RCC 7860 (cell line): ENCODE data around the gene PID1.
"Not testable (repeated sequence)": the region's sequence is repeated elsewhere in the genome, so short reads cannot be mapped to it uniquely, and the experiment has no call there.

Experiments used
- DNase-seq: peaks from one replicate; pipeline ENCODE4 v3.0.0-alpha.2; 2015; ENCODE audit warnings: low spot score
- FAIRE-seq: peaks from 2 replicates; lab custom pipeline; 2012; peaks lifted over from hg19 to GRCh38; lab: Jason Lieb, UNC

Gene PID1

GRCh38 chr2:229085439-229085838 lies 185.6 kb downstream of the PID1 start:
- DNase-seq (no peak), FAIRE-seq (no peak)

DNA sequence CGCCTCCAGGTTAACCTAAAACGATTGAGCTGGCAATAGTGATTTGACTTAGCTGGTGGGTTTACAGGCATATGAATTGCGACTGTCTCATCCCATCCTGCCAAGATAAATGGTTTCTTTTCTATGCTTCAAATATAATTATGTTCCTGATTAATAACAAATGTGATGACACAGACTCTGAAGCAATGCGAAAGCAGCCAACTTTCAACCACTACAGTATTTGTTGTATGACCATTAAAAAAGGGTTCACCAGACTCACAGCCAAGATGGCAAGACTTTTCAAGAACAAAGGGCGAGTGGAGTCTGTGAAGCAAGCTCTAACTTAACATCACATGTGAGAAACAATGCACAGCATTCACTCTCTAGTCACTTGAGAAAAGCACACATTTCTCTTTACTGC lies 186.6 kb downstream of the PID1 start:
- DNase-seq (no peak), FAIRE-seq (no peak)

DNA sequence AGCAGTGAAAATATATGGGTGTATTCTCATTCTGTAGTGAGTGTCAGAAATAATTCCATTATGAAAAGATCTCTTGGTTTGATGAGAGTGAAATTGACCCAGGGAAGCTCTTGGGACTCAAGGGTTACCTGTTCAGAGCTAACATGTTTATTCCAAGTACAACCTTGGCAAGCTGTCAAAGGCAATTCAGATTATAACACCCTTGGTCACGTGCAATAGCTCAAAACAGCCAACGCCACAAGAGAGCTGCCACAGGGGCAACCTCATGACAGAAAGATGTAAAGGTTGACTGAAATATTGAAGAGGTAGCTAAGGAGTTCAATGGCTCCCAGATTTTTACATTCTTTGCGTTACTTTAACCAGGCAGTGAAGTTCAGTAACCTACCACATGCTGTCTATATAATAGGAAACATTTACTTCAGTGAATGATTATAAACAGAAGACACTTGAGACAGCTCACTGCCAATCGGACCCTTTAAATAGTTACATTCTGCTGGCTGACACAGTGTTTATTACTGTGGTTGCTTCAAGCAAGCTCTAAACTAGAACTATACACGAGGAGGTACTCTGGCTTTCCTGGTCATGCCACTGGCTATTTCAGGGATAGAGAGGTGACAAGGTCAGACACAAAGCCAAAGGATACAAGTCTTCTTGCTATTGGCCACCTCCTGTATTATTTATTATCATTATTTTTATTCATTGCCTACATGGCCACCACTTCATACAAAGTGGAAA lies 187.3 kb downstream of the PID1 start:
- DNase-seq (no peak), FAIRE-seq (no peak)

- no peak for FAIRE-seq
- DNase-seq, result no peak
Observed at GRCh38 chr2:229081411-229081810, 189.7 kb downstream of the PID1 start.

DNA sequence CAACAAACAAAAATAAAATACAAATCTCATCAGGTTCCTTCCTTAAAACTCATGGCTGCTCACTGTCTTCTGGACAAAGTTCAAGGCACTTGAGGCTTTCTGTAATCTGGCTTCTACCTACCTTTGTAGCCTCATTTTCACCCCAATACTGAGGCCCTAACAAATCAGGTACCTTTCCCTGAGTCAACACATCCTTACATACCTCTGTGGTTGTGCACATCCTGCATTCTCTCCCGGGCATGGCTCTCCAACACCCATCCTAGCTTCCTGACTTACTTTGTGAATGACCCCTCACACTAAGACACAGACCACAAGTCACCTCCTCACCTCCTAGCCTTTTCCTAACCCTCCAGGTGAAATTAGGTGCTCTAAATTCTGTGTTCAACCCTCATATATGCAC lies 190.9 kb downstream of the PID1 start:
- DNase-seq (no peak), FAIRE-seq (no peak)

- not testable (repeated sequence) for DNase-seq
Observed at GRCh38 chr2:229076886-229077285, 194.2 kb downstream of the PID1 start.

DNA sequence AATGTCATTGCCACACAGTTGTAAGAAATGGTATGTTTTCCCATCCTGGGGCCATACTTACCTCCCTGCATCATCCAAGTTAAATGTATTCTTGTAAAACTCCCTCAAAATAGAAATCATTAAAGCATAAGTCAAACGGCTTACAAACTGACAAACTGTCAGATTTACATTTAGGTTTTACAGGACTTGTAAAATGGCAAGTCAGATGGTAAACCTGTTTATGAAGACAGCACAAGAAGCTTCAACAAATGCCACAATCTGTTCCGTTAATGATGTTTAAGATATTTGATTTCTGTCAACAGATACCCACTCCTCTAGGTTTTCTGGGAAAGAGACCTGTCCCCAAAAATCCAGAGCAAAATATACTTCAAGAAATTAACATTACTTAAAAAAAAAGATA lies 197.2 kb downstream of the PID1 start:
- DNase-seq (no peak), FAIRE-seq (no peak)

More at GRCh38 chr2:229076886-229077285, 194.2 kb downstream of the PID1 start:
- not testable (repeated sequence) for FAIRE-seq

DNA sequence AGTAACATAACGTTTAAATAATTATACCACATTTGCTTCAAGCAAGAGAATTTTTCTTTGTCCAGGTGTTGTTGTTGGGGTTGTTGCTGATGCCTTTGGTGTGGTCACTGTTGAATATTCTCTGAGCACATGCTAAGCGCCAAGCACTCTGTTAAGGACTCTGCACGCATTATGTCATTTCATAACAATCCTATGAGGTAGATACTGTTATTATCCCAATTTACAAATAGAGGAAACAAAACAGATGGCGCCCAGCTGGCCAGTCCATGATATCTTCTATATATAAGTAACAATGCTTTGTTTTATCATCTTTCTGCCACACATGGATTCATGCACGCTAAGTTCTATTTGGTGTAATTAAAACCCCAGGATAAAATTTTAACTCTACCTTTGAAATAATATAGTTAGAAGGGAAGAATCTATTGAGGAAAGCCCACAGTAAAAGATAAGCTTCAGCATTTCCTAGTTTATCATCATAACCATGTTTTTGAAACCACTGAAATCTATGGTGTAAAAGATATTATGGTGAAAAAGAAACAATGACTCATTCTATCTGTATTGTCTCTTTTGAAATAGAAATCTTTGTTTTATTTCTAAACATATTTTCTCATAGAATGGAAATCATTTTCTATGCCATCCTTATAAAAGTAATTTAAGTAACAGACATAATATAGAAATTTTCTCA lies 199.7 kb downstream of the PID1 start:
- DNase-seq (no peak), FAIRE-seq (no peak)

DNA sequence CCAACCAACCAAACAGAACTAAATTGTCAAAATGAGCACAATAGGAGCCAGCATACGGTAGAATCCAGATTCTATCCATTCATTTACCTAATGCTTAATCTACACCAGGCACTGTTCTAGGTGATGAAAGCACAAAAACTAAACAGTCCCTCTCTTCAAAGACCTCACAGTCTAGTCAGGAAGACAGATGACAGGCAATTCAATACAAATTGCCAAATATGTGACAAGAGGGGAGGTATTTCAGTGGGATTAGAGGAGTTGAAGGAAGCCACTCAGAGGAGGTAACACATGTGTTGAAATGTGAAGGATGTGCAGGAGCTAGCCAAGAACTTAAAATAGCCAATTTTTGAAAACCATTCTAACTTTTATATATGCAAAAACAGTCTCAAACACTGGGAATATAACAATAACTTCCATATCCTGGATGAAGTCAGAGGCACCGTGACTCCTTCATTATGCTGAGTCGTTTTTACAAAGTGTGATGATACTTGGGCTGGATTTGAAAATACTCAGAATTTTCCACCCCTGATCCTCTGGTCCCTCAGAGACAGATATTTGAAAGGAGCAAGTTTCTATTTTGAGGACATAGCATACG lies 204.9 kb downstream of the PID1 start:
- DNase-seq, result no peak
- no peak for FAIRE-seq

DNA sequence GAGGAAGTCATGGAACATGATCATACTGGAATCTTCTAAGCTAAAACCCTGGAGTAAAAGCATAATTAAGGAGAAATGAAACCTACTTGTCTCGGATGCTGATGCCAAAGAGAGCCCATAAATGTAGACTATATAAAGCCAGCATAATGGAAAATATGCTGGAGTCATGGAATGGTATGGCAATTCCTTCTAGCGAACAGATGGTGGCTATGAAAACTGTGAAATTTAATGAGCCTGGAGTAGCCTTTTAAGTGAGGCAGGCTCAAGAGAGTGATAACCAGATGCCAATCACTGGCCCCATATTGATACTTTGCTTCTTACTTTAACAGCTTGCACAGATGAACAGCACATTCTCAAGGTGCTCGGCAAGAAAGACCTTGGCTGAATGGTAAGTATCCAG lies 206.3 kb downstream of the PID1 start:
- FAIRE-seq, result no peak
- no peak for DNase-seq

DNA sequence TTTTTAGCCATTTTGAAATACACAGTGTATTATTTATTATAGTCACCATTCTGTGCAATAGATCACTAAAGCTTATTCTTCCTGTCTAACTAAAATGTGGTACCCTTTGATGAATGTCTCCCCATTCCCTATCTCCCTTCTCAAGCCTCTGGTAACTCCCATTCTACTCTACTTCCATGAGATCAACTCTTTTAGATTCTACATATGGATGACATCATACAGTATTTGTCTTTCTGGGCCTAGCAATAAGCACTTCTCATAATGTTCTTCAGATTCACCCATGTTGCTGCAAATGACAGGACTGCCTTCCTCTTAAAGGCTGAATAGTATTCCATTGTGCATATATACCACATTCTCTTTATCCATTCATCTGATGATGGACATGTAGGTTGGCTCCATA lies 210.9 kb downstream of the PID1 start:
- FAIRE-seq, result no peak
- DNase-seq, result no peak

DNA sequence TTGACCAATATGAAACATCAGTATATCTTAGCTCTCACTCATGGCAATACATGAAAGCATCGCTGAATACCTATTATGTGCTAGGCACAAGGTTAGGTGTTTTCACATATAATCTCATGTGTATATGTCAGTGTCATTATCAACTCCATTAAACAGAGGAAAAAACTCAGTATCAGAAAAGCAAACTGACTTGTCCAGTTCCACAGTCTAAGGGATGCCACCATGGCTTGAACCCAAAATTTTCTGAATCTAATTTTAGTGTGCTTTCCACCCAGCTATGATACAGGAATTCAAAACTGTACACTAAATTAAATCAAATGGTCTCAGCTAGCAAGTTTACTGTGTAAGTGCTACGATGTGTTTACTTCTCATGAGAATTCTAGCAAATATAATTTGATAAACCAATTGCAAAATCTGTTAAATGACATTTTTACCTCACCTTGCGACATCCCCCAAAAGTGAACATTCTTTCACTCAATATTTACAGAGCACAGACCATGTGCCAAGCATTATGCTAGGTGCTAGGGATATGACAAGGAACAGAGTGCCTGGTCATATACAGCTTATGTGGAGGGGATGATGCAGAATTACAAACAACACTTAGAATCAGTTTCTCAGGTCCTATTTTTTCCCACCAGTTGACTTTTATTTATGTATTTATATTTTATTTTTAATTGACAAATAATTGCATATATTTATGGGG lies 211.6 kb downstream of the PID1 start:
- DNase-seq, result no peak
- FAIRE-seq, result no peak

DNA sequence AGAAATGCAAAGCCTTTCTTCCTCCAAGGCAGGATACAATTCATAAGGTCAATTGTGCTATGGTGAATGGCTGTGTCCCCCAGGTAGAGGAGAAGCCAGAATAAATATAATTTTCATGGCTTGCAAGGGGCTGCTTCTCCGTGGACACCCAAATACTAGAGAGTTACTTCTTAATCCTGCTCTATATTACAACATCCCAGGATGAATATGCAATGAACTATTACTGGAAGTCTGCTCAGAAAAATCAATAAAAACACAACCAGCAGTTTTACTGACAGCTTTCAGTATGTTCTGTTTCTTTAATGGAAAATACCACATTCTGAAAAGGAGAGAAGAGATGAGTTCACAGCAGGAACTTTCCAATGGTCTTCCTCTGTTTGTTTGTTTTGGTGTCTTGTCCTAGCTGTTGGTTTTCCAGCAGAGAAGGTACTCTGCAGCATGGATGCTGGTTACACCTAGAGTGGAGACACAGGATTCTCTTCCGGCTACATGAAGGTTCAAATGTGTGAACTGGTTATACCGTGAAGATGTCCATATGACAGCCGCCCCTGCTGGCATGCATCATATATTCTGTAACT lies 213.0 kb downstream of the PID1 start:
- no peak for DNase-seq
- FAIRE-seq, result no peak

DNA sequence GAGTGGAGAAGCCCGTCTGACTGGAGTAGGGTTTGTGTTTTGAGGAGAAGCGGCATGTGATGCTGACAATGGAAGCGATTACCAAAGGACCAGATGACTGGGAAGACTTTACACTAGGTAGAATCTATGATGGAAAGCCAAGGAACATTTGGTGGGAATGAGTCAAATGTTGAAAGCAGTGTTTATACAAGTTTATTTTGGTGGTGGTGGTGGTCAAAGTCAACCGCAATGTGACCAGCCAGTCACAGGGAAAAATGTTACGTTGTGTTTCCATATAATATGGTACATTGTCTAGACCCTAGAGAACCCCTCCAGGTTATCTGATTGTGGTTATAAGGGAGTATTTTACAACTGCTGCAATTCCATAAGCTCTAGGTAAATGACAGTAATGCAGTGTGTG lies 216.8 kb downstream of the PID1 start:
- DNase-seq (no peak), FAIRE-seq (no peak)

GRCh38 chr2:229051798-229052197 lies 219.3 kb downstream of the PID1 start:
- FAIRE-seq (no peak), DNase-seq (no peak)

DNA sequence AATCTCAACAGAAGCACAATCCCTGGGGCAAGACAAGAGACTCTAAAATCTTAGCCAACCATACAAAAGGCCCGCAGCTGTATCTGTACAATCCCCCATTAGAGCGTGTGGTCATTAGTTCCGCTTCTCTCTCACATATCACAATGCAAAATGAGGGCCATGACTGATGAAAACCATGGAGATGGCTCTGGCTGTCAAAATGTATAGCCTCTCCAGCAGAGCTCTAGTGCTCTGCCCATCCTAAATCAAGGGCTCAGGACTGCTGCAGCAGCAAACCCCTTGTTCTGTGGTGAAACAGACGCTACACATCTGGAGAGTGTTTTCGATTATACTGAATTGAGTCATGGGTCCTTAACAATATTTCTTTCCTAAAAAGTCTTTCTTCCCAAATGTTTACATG lies 221.0 kb downstream of the PID1 start:
- no peak for DNase-seq
- no peak for FAIRE-seq

- FAIRE-seq (no peak), DNase-seq (no peak)
Observed at GRCh38 chr2:229048134-229048533, 223.0 kb downstream of the PID1 start.

GRCh38 chr2:229045671-229046070 lies 225.4 kb downstream of the PID1 start:
- DNase-seq, result no peak
- FAIRE-seq, result no peak

DNA sequence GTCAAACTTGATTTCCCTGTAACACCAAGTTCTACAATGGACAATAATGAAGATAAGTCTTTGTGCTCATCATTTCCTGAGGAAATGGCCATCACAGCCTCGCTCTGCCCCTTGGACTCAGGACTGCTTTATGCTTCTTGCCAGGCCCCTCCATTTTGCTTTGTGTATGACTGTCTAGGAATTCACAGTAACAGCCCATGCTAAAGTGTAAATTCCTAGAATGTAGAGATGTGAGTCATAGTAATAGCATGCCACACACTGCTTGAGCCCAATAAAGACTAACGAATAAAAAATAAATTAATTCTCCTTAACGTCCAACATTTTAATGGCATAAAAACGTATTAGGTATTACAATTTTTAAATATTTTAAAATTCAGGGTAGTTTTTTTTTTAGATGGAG lies 226.5 kb downstream of the PID1 start:
- no peak for DNase-seq
- no peak for FAIRE-seq

DNA sequence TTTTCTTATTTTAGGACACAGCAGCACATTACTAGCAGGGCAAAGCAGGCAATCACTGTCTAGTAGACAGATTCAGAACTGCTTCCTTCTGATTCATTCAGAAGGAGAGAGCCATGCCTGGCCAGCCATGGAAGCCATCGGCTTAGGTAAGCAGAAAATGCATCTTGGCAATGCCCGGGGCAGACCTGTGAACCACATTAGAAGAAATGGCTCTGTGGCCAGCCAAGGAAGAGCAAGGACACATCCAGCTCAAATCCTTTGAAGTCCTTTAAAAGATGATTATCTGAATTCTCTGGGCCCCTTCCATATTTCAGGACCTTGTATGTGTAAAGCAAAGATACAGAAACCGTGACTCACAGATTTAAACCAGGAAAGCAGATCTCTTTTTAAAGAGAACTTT lies 227.4 kb downstream of the PID1 start:
- FAIRE-seq (no peak), DNase-seq (no peak)

GRCh38 chr2:229042349-229042748 lies 228.7 kb downstream of the PID1 start:
- DNase-seq (no peak), FAIRE-seq (no peak)
